GM18511 (cell line): ENCODE measurements around the gene HDLBP.

Source experiments
- ATAC-seq: cut with Tn5 transposase; IDR thresholded peaks from one replicate; pipeline ENCODE4 v1.9.1; 2021; ENCODE audit warnings: mild to moderate bottlenecking, moderate library complexity; ENCODE audit not compliant: unreplicated experiment

The HDLBP gene

DNA sequence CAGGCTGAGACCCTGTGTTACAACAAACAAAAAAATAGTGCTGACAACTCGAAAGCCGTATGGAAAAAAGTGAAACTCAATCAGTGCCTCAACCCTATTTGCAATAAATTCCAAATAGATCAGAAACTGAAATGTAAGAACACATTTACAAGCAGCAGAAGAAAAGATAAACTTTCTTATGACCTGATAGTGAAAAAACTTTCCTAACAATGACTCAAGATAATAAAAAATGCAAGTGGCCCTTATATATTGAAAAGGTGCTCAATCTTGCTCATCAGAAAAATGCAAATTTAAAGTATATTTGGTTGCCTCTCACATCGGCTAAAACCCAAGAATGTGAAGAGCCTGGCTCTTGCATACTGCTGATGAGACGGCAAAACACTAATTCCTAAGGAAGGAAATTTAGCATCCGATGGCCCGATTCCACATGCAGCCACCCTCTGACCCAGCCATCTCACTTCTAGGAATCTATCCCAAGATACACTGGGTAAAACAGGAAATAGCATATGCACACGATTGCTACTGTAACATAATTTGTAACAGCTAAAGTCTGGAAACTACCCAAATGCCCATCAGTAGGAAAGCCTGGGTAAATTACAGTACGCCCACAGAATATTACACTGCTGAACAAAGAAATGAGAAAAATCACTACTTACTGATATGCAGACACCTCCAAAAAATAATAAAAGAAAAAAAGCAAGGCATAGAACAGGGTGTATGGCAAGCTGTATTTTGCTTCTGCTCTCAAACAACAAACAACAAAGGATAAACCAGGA, 56.8 kb downstream of the HDLBP start:
- no peak for ATAC-seq

DNA sequence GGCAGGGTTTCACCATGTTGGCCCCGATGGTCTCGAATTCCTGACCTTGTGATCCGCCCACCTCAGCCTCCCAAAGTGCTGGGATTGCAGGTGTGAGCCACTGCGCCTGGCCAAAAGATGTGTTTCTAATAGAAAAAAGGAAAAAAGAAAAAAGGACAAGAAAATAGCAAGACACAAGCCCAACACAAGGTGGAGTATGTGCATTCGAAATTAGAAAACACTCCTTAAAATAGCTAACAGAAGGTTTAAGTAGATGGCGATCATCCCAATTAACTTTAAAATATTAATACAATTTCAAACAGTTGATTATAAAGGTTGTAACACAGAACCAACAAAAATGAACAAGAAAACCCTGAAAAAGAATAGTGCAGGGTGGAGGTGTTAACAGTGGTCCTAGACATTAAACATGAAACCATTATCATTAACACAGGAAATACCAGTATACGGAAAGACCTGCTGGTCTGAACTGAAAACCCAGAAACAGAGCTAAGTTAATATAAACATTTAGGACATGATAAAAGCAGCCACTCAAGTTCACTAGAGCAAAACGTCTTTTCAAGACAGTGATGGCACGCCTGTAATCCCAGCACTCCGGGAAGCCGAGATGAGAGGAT, 57.9 kb downstream of the HDLBP start:
- ATAC-seq: no peak

DNA sequence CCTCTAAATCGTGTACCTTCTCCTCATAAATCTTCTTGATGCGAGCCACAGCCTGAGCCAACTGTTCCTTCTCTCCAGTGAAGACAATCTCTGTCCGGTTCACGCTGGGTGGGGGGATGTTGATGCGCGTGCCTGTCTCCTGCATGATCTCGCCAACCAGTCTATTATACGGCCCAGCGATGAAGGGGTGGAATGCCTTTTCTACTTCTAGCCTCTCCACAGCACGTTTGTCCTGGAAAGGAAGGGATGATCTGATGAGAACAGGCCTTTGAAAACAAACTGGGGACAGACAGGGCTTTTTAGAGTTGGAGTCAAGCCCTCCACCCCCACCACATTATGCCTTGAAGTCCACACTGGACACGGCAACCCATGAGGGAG, 59.3 kb downstream of the HDLBP start:
- no peak for ATAC-seq

DNA sequence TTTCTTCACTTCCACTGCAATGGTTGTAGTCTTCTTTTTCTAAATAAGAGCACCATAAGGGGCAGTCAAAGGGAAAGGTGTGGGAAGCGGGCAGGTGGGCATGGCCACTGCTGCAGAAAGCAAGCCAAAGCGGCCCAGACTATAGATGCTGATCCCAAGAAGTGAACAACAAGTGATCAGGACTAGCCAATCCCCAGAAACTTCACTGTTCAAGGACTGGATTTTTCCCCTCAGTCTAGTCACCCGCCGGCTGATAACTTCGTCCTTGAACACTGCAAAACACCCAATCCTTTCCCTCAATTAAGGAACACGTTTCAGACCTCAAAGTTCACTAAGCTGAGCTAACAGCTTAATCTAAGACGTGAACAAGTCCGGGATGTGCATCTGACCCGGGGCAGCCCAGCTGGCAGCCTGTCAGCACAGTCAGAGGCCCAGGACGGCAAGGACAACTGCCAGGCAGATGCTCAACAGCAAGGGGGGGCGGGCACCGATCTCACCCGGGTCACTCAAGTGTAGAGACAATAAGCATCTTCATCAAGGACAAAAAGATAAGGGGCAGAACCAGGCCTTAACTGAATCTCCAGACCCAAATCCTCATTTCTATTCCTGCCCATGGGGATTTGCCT, 59.8 kb downstream of the HDLBP start:
- ATAC-seq: no peak

DNA sequence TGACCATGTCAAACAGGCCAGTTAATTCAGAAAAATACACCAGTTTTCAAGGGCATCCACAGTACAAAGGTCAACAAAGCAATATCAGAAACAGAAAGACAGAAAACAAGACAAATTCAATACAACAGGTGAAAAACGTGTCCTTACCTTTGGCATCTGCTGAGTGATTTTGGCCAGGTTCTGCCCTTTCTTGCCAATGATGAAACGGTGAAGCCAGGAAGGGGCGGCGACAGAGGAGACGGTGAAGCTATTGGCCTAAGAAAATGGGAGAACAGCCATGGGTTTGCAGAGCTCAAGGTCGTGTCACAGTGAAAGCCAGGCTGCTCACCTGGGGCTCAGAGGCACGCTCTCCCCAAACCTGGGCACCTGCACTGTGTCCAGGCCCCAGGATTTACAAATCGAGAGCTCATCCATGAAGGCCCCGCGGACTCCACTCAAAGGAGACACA, 60.5 kb downstream of the HDLBP start:
- no peak for ATAC-seq

DNA sequence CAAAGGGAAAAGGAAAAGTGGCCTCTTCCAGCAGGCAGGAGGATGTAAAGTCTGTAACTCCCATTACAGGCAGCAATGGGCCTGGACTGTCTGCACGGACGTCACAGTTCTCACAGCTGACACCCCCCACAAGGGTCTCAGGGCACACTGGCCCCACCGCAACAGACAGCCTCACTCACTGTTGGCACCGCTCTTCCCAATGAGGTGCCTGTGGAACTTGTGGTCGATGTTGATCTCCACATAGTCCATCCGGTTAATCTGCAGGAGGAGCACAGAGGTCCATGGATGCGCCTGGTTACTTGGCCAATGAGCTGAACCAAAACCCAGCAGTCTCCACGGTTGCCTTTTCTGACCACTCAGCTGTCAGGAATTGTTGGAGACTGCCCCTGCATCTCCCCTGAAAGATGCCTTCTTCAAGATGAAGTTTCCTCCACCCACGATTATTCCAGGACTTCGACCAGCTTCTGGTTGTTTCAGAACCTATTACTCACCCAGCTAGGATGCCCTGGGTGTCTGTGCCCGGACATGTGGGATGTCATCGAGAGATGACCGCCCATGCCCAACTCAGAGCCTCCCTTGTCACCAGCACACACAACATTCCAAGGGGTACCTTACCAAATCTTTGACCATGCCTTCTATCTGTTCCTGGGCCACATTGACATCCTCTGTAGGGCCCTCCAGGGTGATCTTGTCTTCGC, 62.5 kb downstream of the HDLBP start:
- no peak for ATAC-seq

DNA sequence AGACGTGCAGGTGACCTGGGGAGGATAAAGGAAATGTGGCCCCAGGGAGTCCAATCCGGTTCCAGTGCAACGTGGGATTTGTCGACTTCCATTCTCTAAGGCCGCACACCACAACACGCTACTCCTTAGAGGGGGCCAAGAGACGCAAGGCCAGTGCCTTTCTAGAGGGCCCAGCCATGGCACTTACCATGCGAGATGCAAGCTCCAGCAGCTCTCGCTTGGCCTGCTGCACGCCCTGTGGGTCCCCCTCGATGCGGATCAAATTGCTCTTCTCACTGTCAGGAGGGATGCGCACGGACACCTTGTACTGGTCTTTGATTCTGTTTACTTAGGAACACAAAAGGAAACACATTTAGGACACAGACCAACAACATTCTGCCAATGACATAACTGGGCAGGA, 65.8 kb downstream of the HDLBP start:
- ATAC-seq: no peak

DNA sequence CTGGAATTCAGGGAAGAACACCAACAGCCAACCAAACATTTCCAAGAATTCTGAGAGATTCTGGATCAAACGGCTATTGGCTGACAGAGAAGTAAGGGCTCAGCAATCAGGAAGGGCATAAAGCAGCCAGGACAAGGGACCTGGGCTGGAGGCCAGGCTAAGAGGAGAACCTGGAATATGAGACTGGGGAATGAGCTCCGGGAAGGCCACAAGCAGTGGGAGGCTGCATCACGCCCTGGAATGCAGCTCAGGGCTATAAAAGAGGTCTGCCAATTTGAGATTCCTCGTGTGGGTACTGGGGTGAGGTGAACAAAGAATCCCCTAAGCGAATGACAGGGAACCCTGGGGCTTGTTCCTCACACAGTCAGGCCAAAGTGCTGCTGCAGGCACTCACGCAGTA, 66.6 kb downstream of the HDLBP start:
- no peak for ATAC-seq

DNA sequence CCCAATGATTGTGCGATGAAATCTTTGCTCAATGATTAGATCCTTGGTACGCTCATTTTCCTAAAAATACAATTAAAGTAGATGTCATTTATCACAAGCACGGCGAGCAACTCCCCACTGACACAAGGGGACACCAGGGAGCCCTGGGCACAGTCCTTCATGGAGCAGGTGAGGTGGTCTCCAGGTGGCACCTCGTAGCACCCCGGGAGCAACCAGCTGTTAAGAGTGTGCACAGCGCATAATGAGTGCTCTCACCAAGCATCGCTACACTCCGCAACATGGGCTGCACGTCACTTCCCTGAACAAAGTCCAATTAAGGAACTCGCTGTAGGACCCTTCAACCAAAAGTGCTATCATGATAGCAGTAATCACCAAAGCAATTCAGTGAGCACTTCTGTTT, 67.2 kb downstream of the HDLBP start:
- ATAC-seq: no peak

DNA sequence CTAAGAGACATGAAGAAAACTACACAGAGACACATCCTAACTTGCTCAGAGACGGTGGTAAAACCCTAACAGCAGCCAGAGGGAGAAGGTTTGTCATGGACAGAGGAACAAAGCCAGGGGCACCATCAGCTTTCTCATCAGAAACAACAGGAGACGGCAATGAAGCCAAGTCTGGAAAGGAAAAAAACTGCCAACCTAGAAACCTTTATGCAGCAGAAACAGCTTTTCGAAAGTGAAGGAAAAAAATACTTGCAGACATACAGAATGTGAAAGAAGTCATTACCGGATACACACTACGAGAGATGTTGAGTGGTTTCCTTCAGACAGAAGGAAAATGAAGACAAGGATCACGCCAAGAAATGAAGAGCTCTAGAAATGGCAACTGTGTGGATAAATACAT, 71.1 kb downstream of the HDLBP start:
- no peak for ATAC-seq

DNA sequence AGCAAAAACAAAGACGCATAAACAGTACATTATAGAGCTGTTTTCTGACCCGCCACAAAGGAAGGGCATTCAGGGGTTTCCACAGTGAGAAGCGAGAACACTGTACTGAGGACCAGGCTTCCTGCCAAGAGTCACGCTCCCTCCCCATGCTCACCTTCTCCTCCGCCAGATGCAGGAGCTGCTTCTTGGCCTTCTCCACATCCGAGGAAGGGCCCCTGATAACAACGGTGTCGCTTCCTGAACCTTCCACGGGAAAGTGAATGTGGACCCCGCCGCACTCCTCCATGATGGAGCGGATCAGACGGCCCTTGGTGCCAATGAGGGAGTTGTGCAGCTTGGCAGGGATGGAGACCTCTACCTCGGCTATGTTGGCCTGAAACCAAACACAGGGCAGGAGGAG, 73.2 kb downstream of the HDLBP start:
- no peak for ATAC-seq

DNA sequence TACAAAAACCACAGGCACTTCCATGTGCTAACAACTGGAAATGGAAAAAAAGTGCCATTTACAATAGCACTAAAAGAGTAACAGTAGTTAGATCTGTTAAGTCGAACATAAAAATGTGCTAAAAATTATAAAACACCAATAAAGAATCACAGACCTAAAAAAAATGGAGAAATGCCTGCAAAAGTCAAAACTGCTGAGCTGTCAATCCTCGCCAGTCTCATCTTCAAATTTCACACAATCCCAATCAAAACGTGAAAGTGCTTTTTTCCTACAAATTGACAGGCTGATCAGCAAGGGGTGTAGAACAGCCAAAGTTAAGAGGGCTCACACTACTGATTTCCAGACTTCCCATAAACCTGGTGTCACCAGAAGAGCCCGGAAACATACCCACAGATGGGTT, 73.8 kb downstream of the HDLBP start:
- no peak for ATAC-seq

DNA sequence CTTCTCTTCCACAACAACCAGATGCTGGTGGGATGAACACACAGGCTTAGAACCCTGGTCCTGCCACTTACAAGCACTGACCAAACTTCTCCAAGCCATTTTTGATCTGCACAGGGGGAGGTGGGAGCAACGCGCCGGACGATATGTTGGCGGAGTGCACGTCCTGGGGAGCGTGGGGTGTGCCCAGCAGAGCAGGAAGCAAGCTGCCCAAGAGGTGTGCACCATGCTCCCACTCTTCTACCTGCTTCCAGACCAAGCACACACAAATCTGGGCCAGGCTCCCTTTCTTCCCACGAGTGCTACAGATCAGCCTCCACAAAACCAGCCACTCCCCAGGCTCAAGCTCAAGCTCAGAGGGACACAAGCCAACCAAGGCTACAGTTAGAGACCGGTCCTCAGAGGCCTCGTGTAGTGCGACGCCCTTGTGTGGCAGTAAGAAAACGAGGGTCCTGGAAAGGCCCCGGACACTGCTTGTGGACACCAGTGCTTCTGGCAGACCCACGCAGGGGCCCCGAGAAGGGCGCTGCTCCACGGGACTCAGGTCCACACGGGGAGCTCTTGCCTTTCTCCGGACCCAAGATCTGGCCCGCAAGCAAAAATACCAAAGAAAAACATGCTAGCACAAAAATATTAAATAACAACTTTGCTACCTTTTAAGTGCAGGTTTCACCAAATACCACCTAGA, 75.0 kb downstream of the HDLBP start:
- no peak for ATAC-seq

DNA sequence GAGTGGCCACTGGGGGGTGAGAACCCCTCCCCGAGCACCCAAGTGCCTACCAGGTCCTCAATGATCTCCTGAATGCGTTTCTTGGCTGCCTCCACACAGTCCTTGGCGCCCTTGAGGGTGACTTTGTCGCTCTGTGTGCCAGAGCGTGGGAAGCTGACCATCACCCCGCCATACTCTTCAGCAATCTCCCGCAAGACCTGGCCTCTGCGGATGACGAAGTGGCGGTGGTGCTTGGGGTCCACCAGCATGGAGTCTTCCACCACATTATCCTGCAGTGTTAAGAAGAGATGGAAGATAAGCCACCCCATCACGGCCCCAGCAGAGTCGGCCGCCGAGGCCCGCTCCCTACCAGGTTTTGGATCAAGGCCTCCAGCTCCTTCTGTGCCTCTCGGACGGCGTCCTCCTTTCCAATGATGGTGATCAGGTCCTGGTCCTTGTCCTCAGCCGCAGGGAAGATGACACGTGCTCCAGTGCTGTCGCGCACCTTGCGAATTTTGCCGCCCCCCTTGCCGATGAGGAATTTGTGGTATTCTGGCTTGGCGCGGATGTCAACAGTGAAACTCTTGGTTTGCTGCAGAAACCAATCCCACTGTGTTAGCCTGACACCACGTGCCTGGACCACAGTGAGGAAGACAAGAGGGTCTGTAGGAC, 75.8 kb downstream of the HDLBP start:
- ATAC-seq: no peak

DNA sequence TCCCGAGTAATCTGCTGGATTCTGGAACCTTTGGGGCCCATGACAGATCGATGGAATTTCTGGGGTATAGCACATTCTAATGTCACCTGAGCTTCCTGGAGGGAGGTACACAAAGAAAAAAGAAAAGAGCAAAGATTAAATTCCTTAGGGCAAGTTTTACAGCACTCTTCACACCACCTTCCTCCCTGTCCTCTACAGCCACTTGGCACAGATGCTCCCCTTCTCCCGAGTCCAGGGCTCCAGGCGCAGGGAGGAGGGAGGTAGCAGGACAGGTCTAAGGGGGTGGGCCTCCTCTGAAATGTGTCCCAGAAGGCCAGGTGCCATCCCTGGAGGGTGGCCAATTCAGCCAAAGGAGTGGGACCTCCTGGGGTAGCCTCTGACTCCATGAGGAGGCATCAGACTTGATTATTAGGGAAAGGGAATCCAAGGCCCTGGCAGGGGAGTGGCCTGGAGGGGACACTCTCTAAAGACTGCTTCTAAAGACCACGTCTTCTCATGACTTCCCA, 76.7 kb downstream of the HDLBP start:
- ATAC-seq: no peak

DNA sequence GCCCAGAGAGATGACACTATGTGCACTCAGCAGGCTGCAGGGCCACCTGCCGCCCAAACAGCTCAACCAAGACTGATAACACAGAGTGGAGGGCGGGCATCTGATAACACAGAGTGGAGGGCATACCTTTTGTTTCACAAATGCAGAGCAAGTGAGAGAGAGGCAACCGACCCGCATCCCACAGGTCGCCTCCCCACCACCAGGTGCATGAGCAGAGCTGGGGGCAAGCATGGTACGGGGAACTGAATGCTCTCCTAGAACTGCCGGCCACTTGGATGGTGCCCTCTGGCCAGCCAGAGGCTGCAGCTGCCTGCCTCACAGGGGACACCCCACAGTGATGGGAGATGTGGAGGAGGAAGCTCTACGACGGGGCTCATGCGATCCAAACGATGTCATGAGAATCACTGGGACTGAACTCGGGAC, 77.5 kb downstream of the HDLBP start:
- ATAC-seq: no peak

DNA sequence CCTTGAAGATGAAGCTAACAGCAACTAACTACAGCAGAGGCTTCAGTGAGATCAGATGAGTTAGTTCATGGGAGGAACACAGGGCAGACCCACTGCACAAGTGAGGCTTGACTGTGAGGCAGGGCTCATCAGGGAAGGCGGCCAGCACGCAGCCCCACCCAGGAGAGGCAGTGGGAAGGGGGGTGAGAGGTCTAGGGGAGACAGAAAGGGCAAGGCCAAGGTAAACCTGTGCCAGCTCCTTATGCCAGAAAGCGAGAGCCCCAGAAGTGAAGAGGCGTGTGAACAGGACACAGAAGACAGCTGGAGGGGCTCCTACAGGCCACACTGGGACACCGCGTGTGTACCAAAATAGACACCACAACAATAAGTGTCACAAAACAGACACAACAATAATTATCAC, 78.4 kb downstream of the HDLBP start:
- ATAC-seq: no peak

DNA sequence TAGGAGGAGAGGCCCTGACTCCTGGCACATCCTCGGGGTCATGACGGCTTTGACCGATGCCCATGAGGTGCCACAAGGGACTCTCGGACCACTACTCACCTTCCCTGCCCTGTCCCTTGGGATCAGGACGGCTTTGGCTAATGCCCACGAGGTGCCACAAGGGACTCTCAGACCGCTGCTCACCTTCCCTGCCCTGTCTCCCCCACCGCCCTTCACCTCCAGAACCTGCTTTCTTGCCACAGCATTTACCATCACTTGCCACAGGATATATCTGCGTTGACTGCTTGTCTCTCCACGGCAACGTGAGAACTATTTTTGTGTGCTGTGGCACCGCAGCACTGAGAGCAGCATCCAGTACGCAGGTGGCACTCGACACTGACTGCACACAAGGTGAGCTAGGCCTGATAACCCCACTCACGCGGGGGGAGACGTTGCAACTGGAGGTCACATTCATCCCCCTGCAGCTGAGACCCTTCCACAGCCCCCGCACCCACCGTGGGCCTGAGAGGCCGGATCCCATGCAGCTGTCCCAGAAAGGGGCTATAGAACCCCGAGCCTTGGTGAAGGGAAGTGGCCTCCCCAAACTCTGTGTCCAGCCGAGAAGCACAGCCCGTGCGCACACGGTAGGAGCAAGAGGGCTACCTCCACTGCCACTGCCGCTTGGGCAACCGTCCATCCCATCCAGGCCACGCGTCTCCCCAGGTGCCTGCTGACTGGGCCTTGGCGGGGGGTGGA, 79.4 kb downstream of the HDLBP start:
- ATAC-seq: no peak

DNA sequence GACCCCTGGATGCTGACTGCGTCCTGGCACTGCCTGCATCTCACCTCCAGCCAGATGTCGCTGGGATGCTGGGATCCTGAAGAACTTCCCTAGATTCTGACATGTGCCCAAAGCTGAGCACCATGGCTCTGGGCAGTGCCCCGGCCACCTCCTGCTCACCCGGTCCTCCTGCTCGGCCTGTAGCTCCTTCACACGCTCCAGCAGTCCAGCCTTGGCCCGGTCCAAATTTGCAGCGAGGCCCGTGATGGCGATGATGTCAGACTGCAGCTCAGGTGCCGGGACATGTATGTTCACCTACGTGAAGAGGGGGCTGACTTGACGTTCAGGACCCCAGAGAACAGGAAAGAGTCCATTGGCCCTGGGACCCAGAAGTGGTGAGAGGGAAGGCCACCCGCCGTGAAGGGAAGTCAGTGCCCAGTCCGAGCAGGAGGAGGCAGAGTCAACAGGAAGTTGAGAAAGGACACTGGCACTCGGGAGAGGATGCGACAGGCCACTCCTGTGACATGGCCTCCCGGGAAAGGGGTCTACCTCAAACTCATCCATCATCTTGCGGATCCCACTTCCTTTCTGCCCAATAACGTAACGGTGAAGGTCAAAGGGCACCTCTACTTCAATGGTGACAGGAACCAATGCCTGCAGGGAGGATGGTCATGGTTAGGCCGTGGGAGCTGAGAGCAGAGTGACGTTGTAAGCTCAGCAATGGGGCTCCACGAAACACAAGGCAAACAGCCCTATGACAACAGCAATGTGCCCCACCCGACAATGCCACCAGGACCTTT, 80.3 kb downstream of the HDLBP start:
- ATAC-seq: no peak
